Measurements from ENCODE around the gene RHD. TPM values are rescaled to one million over a fixed set of nuclear protein-coding genes. Genes with fewer than 3 reads are reported as not detected.
"Not testable (repeated sequence)": the region's sequence is repeated elsewhere in the genome, so short reads cannot be mapped to it uniquely, and the experiment has no call there.

The RHD gene
- total RNA-seq, 1 donor from 2014 or later, result not detected

DNA sequence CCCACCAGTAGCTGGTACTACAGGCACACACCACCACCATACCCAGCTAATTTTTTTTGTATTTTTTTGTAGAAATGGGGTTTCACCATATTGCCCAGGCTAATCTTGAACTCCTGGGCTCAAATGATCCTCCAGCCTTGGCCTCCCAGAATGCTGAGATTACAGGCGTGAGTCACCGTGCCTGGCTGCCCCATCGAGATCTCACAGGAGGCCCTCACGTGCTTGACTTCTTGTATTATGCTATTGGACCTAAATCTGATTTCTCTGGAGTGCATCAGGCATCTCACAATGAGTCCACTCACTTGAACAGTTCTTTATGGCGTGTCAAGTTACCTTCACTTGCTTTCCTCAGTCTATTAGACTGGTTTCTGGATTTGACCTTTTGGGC lies 15.7 kb upstream of the RHD start:
- H3K36me3 Mint-ChIP-seq, result no peaks in the 10 kb centered on the region
- no peaks in the 10 kb centered on the region for H3K27me3 Mint-ChIP-seq
- TF ChIP-seq, protein P1, sequence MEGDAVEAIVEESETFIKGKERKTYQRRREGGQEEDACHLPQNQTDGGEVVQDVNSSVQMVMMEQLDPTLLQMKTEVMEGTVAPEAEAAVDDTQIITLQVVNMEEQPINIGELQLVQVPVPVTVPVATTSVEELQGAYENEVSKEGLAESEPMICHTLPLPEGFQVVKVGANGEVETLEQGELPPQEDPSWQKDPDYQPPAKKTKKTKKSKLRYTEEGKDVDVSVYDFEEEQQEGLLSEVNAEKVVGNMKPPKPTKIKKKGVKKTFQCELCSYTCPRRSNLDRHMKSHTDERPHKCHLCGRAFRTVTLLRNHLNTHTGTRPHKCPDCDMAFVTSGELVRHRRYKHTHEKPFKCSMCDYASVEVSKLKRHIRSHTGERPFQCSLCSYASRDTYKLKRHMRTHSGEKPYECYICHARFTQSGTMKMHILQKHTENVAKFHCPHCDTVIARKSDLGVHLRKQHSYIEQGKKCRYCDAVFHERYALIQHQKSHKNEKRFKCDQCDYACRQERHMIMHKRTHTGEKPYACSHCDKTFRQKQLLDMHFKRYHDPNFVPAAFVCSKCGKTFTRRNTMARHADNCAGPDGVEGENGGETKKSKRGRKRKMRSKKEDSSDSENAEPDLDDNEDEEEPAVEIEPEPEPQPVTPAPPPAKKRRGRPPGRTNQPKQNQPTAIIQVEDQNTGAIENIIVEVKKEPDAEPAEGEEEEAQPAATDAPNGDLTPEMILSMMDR (conservative IDR thresholded peaks at IDR 0.05), result no peak
- no peaks in the 10 kb centered on the region for H3K4me1 Mint-ChIP-seq (ENCODE audit: unreplicated experiment)
- no peak overlapping the region for H3K27ac Mint-ChIP-seq
- H3K9me3 Mint-ChIP-seq, result no peaks in the 10 kb centered on the region
- DNase-seq (ENCODE audit: extremely low spot score, unreplicated experiment), result no peak
- no peak overlapping the region for H3K4me3 Mint-ChIP-seq

DNA sequence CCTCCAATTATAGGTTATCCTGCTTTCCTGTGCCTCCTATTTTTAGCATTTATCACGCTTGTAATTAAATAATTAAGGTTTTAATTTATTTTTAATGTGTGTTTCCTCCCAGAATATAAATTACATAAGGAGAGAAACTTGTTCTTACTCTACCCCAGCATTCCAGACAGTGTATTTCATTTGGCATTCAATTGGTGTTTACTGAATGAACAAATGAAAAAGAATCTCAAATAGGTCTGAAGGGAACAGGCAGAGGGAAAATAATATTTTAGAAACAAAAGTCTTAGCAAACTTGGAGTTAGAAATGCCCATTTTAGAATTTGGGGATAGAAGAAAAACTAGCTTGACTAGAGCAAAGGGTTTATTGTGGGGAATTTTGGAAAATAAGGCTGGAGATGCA lies 15.1 kb upstream of the RHD start:
- no peaks in the 10 kb centered on the region for H3K27me3 Mint-ChIP-seq

DNA sequence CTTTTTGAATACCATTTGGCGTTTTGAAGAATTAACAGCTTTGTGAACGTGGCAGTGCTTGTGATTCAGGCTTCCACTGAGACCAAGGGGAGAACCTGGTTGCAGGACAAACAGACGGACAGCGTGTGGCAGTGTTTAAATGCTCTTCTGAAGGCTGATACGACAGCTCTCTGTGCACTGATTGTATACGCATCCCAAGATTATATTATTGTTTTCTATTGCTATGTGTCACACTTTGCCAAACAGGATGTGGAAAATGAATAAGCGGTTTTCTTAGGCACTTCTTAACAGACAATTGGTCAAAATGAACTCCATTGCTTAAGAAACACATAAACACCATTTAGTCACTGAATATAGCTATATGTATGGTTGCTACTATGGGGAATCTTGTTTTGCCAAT lies 12.5 kb upstream of the RHD start:
- not testable (repeated sequence) for H3K36me3 Mint-ChIP-seq; H3K27me3 Mint-ChIP-seq; DNase-seq (ENCODE audit: extremely low spot score, unreplicated experiment); H3K4me3 Mint-ChIP-seq; H3K4me1 Mint-ChIP-seq (ENCODE audit: unreplicated experiment); H3K27ac Mint-ChIP-seq; H3K9me3 Mint-ChIP-seq

More for the DNA sequence above, 15.1 kb upstream of the RHD start:
- H3K27ac Mint-ChIP-seq, result no peak overlapping the region
- no peaks in the 10 kb centered on the region for H3K9me3 Mint-ChIP-seq
- TF ChIP-seq, protein P1 (conservative IDR thresholded peaks at IDR 0.05), result no peak
- H3K36me3 Mint-ChIP-seq, result no peaks in the 10 kb centered on the region
- no peak overlapping the region for H3K4me3 Mint-ChIP-seq
- no peaks in the 10 kb centered on the region for H3K4me1 Mint-ChIP-seq (ENCODE audit: unreplicated experiment)
- no peak for DNase-seq (ENCODE audit: extremely low spot score, unreplicated experiment)

DNA sequence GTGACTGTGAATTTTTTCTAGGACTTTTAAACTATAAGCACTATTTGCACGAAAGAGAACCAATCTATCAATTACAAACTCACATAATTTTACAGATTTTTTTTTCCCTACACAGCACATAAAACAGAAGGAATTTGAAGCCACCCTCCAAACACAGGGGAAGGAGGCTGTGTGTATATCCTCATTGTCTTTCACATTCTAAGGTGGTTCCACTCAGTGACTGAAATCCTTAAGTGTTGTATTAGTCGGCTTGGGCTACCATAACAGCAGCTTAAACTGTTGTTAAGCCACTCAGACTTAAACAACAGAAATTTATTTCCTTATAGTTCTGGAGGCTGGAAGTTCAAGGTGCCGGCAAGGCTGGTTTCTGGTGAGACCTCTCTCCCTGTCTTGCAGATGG lies 12.0 kb upstream of the RHD start:
- H3K27ac Mint-ChIP-seq; H3K36me3 Mint-ChIP-seq; DNase-seq (ENCODE audit: extremely low spot score, unreplicated experiment); H3K27me3 Mint-ChIP-seq; H3K4me3 Mint-ChIP-seq; H3K9me3 Mint-ChIP-seq; H3K4me1 Mint-ChIP-seq (ENCODE audit: unreplicated experiment): not testable (repeated sequence)

DNA sequence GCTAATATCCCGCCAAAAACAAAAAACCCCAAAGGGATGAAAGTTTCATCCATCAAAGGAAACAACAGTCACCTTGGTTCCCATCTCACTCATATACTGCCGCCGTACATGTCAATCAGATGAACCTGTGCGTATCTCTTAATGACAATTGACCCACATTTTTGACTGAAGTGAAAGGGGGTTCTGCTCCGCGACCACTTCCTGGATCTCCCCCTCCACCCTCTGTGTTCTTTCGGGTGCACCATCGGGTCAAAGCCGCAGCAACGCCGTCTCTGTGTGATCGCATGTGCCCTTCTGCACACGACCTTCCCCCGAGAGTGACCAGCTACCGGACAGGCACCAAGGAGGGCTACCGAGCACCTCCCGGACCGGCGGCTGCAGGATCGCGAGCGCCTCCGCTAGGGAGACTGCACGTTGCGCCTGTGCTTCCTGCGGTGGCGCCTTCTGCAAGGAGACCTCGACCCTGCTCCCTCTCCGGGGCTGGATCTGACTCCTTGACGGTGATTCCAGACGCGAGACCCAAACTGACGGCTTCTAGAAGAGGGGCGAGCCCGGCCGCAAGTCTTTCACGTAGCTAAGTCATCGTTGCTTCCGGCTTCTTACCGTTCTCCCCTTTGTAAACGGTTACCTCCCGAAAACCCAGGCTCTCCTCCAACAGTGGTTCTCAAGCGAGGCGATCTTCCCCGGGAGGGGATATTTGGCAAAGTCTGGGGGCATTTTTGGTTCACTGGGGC lies 5.6 kb upstream of the RHD start:
- not testable (repeated sequence) for H3K4me1 Mint-ChIP-seq (ENCODE audit: unreplicated experiment); H3K27me3 Mint-ChIP-seq; H3K9me3 Mint-ChIP-seq; DNase-seq (ENCODE audit: extremely low spot score, unreplicated experiment); H3K36me3 Mint-ChIP-seq
- peak overlapping the region; percentile 89 for H3K4me3 Mint-ChIP-seq
- H3K27ac Mint-ChIP-seq, result peak overlapping the region; percentile 48

DNA sequence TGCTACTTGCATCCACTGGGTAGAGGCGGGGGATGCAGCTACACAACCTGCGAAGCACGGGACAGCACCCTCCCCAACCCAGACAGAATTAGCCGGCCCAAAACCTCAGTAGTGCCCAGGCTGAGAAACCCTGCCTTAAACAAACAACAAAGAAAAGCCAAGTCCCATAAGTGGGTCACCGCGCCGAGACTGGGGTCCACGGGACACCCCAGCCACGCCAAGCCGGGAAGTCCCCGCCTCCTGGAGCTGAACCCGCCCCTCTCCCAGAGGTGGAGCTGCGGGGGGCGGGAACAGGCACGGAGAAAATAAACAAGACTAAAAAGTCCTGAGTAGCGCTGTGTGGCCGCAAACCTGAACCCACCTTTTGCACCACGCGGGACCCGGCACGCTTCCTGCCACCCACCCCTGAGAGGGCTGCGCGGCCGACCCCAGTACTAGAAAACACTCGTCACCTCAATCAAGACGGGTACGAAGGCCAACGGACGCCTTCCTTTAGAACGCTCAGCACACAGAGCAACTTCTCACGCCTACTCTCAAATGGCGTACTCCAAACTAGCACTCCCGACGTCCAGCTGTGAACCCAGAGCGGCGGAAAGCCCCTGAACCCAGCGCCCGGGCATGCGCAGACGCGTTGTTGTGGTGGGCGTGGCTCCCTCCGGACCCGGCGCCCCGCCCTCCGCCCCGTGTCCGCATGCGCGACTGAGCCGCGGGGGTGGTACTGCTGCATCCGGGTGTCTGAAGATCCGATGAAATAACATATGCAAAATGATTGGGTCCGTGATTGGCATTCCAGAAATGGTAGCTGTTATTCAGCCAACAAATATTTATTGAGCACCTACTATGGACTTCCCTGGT lies 4.8 kb upstream of the RHD start:
- peak overlapping the region; percentile 64 for H3K27ac Mint-ChIP-seq
- not testable (repeated sequence) for H3K4me1 Mint-ChIP-seq (ENCODE audit: unreplicated experiment); H3K36me3 Mint-ChIP-seq; H3K27me3 Mint-ChIP-seq; H3K9me3 Mint-ChIP-seq
- peak overlapping the region; percentile 87 for H3K4me3 Mint-ChIP-seq
- peak; percentile 77 for DNase-seq (ENCODE audit: extremely low spot score, unreplicated experiment)

DNA sequence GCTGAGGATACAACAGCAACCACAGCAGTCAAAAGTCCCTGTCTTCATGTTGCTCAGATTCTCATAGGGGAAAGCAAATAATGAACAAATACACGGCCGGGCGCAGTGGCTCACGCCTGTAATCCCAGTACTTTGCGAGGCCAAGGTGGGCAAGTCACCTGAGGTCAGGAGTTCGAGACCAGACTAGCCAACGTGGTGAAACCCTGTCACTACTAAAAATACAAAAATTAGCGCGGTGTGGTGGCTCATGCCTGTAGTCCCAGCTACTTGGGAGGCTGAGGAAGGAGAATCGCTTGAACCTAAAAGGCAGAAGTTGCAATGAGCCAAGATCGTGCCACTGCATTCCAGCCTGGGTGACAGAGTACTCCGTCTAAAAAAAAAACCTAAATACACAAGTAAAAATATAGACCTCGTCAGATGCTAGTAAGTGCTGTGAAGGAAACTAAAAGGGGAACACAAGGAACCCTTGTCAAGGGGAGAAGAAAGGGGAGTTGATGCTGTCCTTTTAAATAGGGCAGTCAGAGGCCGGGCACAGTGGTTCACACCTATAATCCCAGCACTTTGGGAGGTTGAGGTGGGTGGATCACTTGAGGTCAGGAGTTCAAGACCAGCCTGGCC lies 4.1 kb upstream of the RHD start:
- Mint-ChIP-seq H3K4me3 (peak overlapping the region; percentile 87), H3K27ac (peak overlapping the region; percentile 64)
- H3K9me3 Mint-ChIP-seq; H3K36me3 Mint-ChIP-seq; H3K4me1 Mint-ChIP-seq (ENCODE audit: unreplicated experiment); DNase-seq (ENCODE audit: extremely low spot score, unreplicated experiment); H3K27me3 Mint-ChIP-seq: not testable (repeated sequence)

DNA sequence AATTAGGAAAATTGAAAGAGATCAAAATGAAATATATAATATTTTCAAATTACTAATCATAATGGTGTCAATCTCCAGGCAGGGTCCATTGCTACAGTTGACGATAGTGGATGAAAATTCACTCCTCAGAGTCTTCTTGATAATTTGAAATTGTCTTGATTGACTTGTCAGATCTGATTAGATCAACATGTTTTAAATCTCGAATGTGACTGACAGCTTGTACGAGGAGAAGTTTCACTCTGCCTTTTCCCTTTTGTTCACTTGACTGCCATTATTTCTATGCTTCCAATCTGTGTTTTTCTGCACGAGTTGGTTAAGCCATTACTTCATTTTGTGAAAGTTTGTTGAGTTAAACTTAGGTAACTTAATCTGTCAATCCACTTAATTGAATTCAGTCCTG lies 3.3 kb downstream of the RHD start:
- H3K27me3 Mint-ChIP-seq; H3K36me3 Mint-ChIP-seq; H3K4me1 Mint-ChIP-seq (ENCODE audit: unreplicated experiment); H3K4me3 Mint-ChIP-seq; H3K27ac Mint-ChIP-seq; H3K9me3 Mint-ChIP-seq; DNase-seq (ENCODE audit: extremely low spot score, unreplicated experiment): not testable (repeated sequence)

DNA sequence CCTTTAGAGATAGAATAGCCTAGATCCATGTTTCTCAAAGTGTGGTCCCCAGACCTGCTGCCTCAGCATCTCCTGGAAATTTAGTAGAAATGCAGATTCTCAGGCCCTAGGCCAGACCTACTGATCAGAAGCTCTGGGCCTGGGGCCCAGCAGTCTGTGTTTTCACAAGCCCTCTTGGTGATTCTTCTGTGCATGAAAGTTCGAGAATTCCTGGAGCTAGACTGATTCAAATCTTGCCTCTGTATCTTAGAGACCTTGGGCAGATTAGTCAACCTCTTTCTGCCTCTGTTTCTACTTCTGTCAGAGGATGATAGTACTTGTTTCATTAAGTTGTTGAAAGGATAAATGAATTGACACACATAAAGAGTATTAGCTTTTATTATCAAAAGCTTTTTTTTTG lies 5.0 kb downstream of the RHD start:
- H3K27me3 Mint-ChIP-seq; H3K4me1 Mint-ChIP-seq (ENCODE audit: unreplicated experiment); H3K27ac Mint-ChIP-seq; H3K36me3 Mint-ChIP-seq; H3K9me3 Mint-ChIP-seq; DNase-seq (ENCODE audit: extremely low spot score, unreplicated experiment); H3K4me3 Mint-ChIP-seq: not testable (repeated sequence)

DNA sequence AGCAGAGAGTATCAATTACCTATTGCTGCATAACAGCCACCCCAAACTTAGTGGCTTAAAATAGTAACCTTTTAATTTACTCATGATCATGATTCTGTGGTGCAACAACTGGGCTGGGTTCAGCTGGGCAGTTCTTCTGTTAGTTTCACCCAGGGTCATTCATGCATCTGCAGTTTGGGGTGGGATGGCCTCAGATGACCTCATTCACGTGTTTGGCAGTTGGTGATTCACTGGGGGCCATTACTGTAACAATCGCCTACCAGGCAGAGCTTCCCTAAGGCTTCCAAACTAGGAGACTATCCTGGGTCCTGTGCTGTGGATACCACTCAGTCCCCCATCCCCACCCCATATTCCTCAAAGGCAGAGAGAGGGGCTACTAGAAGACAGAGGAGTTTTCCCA lies 6.0 kb downstream of the RHD start:
- not testable (repeated sequence) for H3K27me3 Mint-ChIP-seq

DNA sequence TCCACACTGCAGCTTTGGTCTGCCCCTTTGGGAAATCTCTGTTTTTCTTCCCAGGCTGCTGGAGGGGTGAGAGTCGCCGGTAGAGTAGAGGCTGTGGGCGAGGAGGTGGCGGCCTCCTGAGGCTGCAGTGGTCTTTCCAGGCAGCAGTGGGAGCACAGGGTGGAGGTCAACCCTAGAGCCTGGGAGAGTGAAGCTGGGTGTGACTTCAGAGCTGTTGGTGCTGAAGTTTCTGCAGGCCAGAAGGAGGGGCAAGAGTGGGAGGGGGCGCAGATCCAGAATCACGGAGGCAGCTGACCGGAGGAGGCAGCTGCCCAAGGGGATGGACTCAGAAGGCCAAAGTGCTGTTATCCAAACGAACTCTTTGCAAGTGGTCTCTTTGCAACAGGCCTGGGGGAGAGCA lies 6.5 kb downstream of the RHD start:
- H3K27ac Mint-ChIP-seq; DNase-seq (ENCODE audit: extremely low spot score, unreplicated experiment); H3K36me3 Mint-ChIP-seq; H3K4me3 Mint-ChIP-seq; H3K4me1 Mint-ChIP-seq (ENCODE audit: unreplicated experiment); H3K9me3 Mint-ChIP-seq; H3K27me3 Mint-ChIP-seq: not testable (repeated sequence)

More for the DNA sequence above, 6.0 kb downstream of the RHD start:
- not testable (repeated sequence) for H3K4me3 Mint-ChIP-seq; H3K4me1 Mint-ChIP-seq (ENCODE audit: unreplicated experiment); DNase-seq (ENCODE audit: extremely low spot score, unreplicated experiment); H3K36me3 Mint-ChIP-seq; H3K27ac Mint-ChIP-seq; H3K9me3 Mint-ChIP-seq

DNA sequence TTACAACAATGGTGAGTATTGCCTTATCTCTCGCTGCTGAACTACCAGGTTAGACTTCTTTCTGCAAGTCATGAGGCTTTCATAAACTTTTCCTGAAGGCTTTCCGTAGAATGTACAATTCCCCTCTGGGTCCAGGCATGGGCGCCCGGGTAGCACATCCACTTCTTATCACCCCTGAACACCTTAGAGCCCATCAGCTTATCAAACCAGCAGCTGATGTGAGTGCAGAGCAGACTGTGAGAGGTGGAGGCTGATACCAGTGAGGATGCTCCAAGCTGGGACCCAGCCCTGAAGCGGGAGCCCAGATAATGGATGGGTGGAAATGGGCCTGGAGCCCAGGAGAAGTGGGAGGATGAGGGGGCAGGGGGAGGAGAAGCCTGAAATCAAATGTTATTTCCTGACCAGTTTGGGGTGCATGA lies 7.4 kb downstream of the RHD start:
- not testable (repeated sequence) for H3K27ac Mint-ChIP-seq; DNase-seq (ENCODE audit: extremely low spot score, unreplicated experiment); H3K27me3 Mint-ChIP-seq; H3K4me1 Mint-ChIP-seq (ENCODE audit: unreplicated experiment); H3K36me3 Mint-ChIP-seq; H3K9me3 Mint-ChIP-seq; H3K4me3 Mint-ChIP-seq

Data from type B pancreatic cell (in vitro differentiated cells).